BJ (cell line): ENCODE measurements around the gene KCNJ10. TPM values are rescaled to one million over a fixed set of nuclear protein-coding genes. Genes with fewer than 3 reads are reported as not detected.

Source experiments
- CTCF ChIA-PET: fragments of 350-600 bp; formaldehyde crosslinking; extraction: SDS; loops from one replicate; lab custom pipeline; 2021; ENCODE audit warnings: antibody characterized with exemption, inconsistent platforms; lab: Yijun Ruan, JAX
- POLR2A ChIA-PET: fragments of 300-600 bp; sonication (Branson Sonifier 250); formaldehyde crosslinking; extraction: SDS; loops from one replicate; lab custom pipeline; 2021; ENCODE audit warnings: antibody characterized with exemption; lab: Charles Lee
- DNase-seq: peaks from one replicate; pipeline ENCODE4 v3.0.0-alpha.2; 2011; ENCODE audit warnings: low read depth
- H3K27me3 ChIP-seq: 2 replicates; pipeline ENCODE4 v1.6.0; 2011; ENCODE audit warnings: low read length; ENCODE audit not compliant: control insufficient read depth, insufficient read depth
- H3K36me3 ChIP-seq: 2 replicates; pipeline ENCODE4 v1.5.1; 2011; ENCODE audit warnings: low read length; ENCODE audit not compliant: control insufficient read depth, insufficient read depth
- H3K4me3 ChIP-seq: 2 replicates; pipeline ENCODE4 v1.5.1; 2011; ENCODE audit warnings: low read depth, mild to moderate bottlenecking, control low read depth, low read length
- polyA plus RNA-seq: library from polyadenylated mRNA; depleted of rRNA; stranded (reverse); fragments of >200 nt; gene quantifications from 2 replicates; pipeline ENCODE4 v1.2.3, GENCODE V29; 2011
- TF ChIP-seq, protein P1 (sequence below): IDR thresholded peaks from 2 replicates; pipeline ENCODE4 v1.5.1; 2011; ENCODE audit warnings: low read depth, mild to moderate bottlenecking, control low read depth, inconsistent platforms, low read length, moderate library complexity; ENCODE audit not compliant: insufficient read depth

Gene KCNJ10
- polyA plus RNA-seq, 1 experiment: not detected

DNA sequence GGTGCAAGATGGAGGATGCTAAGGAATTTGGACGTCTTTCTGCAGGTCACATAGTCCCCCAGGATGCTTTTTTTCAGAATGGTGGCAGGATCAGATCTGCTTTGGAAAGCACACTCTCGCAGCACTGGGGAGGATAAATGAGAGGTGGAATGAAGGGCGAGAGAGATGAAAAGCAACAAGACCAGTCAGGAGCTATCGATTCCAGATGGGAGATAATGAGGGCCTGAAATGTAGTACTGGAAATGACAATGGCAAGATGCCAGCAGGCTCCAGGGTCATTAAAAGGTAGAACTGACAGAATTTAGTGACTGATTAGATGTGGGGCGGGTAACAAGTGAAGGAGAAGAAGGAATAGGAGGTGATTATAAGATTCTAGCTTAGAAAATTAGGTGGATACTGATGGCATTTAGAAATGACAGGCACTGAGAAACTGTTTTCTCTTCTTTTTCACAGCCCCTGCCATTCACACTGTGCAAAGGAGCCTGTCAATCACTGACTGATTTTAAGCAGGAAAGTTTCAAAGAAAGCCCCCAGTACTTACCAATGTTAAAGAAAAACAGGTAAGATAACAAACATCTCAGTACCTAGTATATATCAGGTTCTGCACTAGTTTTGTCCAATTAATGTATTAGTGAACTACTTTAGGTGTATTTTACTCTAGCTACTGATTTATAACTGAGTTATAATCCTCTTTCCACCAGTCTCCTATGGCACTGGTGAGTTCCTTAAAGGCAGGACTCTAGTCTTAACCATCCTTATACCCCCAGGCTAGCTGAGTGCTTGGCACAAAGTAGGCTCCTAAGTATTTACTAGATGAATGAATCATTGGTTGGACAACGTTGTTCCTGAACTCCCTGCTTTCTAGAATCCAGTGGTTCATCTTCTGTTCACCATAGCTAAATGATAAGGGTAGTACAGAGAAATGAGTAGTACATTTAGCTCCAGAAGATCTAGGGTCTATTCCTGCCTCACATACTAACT is 47.3 kb downstream of the KCNJ10 start:
- POLR2A ChIA-PET: no interaction called here
- no peaks in the 10 kb centered on the region for H3K36me3 ChIP-seq
- no peak overlapping the region for H3K4me3 ChIP-seq
- no peaks in the 10 kb centered on the region; the same call in none of the 2 replicates for H3K27me3 ChIP-seq
- CTCF ChIA-PET: interaction anchor here (0.5 to 26.4 kb wide), 5 partner anchors 15 to 234 kb away, joined by 3 to 889 read pairs (median 18); partner anchors contain the start of genes IGSF9, KCNJ9, SLAMF9 and TAGLN2
- DNase-seq: no peak
- TF ChIP-seq, protein P1, sequence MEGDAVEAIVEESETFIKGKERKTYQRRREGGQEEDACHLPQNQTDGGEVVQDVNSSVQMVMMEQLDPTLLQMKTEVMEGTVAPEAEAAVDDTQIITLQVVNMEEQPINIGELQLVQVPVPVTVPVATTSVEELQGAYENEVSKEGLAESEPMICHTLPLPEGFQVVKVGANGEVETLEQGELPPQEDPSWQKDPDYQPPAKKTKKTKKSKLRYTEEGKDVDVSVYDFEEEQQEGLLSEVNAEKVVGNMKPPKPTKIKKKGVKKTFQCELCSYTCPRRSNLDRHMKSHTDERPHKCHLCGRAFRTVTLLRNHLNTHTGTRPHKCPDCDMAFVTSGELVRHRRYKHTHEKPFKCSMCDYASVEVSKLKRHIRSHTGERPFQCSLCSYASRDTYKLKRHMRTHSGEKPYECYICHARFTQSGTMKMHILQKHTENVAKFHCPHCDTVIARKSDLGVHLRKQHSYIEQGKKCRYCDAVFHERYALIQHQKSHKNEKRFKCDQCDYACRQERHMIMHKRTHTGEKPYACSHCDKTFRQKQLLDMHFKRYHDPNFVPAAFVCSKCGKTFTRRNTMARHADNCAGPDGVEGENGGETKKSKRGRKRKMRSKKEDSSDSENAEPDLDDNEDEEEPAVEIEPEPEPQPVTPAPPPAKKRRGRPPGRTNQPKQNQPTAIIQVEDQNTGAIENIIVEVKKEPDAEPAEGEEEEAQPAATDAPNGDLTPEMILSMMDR: no peak

- Histone ChIP-seq H3K36me3 (no peaks in the 10 kb centered on the region), H3K4me3 (no peak overlapping the region), H3K27me3 (no peaks in the 10 kb centered on the region; the same call in none of the 2 replicates)
- CTCF ChIA-PET: interaction anchor here (3.9 to 26.4 kb wide), 2 partner anchors 14 to 82 kb away, joined by 33 to 889 read pairs; partner anchors contain the start of genes IGSF9, SLAMF9 and TAGLN2
- POLR2A ChIA-PET: no interaction called here
- DNase-seq: no peak
- TF ChIP-seq, protein P1: no peak
These were observed 48.4 kb downstream of the KCNJ10 start for GRCh38 chr1:160021376-160022074.

DNA sequence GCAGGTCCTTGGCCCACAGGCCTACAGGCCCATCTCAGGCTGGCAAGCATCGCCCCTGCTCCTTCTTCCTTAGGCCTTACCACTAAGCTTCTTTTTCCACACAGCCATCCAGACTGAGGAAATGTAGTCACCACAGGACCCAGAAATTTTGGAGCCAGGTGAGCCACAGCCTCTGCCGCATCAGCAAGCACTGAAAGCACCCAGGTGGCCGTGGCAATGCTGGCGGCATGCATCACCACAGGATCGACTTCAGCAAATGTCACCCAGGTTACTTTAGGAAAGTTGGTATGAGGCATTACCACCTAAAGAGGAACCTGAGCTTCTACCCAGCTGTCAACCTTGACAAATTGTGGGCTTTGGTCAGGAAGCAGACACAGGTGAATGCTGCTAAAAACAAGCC is 49.8 kb downstream of the KCNJ10 start:
- ChIA-PET POLR2A (no interaction called here), CTCF (interaction anchor here (1.5 to 26.4 kb wide), 3 partner anchors 13 to 129 kb away, joined by 3 to 889 read pairs (median 84); partner anchors contain the start of genes IGSF9, SLAMF9 and TAGLN2)
- H3K36me3 ChIP-seq: no peaks in the 10 kb centered on the region
- no peaks in the 10 kb centered on the region; the same call in none of the 2 replicates for H3K27me3 ChIP-seq
- TF ChIP-seq, protein P1: no peak
- no peak for DNase-seq
- no peak overlapping the region for H3K4me3 ChIP-seq

DNA sequence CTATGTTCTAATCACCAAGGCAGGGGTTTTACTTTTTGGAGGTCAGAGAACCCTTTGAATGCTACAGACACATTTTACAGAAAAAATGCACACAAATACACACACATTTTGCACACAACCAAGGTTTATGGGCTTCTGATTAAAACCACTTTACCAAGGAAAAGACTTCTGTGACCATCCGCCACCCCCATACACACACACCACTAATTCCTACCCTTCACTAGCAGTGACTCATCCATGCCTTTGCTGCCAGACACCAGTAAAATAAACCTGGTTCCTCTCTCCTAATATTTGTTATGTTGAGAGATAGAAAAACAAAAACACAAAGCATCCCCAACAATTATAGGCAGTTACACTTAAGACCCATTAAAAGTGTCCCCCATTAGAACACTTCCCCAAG is 51.1 kb downstream of the KCNJ10 start:
- ChIA-PET CTCF (interaction anchor here (1.4 to 26.4 kb wide), 4 partner anchors 12 to 79 kb away, joined by 4 to 889 read pairs (median 44); partner anchors contain the start of genes IGSF9, SLAMF9 and TAGLN2), POLR2A (no interaction called here)
- Histone ChIP-seq H3K36me3 (no peaks in the 10 kb centered on the region), H3K4me3 (no peak overlapping the region), H3K27me3 (no peaks in the 10 kb centered on the region; the same call in none of the 2 replicates)
- no peak for DNase-seq
- TF ChIP-seq, protein P1: no peak
